Adipocyte (in vitro differentiated cells): Measurements from ENCODE around the gene GLOD4.
A peak's percentile ranks its signal among the peaks of the same experiment; 100 is the strongest.
"Not testable (repeated sequence)": the region's sequence is repeated elsewhere in the genome, so short reads cannot be mapped to it uniquely, and the experiment has no call there.

Source experiments
- DNase-seq: peaks from one replicate; pipeline ENCODE4 v3.0.0-alpha.2; 2015; ENCODE audit warnings: low read depth
- H3K27me3 ChIP-seq: replicated peaks from 2 replicates; pipeline ENCODE4 v1.7.0; 2013; ENCODE audit warnings: mild to moderate bottlenecking, low read length, moderate library complexity; ENCODE audit not compliant: control insufficient read depth, insufficient read depth
- H3K36me3 ChIP-seq: 2 replicates; pipeline ENCODE4 v1.7.0; 2013; ENCODE audit warnings: low read length, mild to moderate bottlenecking, moderate library complexity; ENCODE audit not compliant: control insufficient read depth, insufficient read depth, severe bottlenecking
- H3K4me1 ChIP-seq: 2 replicates; pipeline ENCODE4 v1.7.0; 2013; ENCODE audit warnings: mild to moderate bottlenecking, low read length, moderate library complexity; ENCODE audit not compliant: control insufficient read depth, insufficient read depth
- H3K4me3 ChIP-seq: 2 replicates; pipeline ENCODE4 v1.7.0; 2013; ENCODE audit warnings: mild to moderate bottlenecking, low read length, moderate library complexity
- H3K9ac ChIP-seq: 2 replicates; pipeline ENCODE4 v1.7.0; 2013; ENCODE audit warnings: mild to moderate bottlenecking, low read length, moderate library complexity
- H3K9me3 ChIP-seq: 2 replicates; pipeline ENCODE4 v1.7.0; 2013; ENCODE audit warnings: mild to moderate bottlenecking, low read length, moderate library complexity; ENCODE audit not compliant: control insufficient read depth

The GLOD4 gene

DNA sequence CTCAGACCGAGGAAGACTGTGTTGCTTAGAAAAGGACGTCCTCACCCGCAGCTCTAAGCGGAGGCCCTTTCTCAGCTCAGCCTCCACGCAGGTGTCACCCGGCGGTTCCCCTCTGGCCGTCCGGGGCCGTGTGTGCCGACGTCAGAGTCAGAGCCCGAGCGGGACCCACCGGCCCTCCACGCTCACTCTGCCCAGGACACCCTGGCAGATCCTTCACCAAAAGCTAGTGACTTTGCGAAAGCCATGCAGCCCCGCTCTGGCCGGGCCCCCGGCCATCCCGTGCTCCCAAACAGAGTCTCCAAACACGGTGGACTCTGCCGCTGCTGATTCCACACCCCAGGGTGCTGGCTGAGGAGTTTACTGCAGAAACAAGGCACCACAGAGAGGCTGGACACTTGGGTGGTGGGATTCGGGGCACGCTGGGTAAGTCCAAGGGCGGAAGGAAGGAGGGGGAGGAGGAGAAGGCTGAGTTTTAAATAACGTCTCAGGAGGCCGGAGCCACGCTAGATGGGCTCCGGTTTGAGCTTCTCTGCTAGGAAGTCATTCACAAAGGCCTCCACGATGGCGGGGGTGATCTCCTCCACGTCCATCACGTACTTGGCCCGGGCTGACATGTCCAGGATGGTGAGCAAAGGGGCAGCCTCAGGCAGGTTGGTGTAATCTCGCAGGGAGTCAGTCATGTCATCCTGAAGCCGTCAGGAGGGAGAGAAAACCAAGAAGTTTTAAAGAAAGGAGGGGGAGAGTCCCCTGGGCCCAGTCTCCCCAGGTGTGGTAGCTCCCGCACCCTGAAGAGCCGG is 18.6 kb upstream of the GLOD4 start:
- Histone ChIP-seq H3K9ac (no peak overlapping the region), H3K4me3 (no peak overlapping the region), H3K27me3 (no peaks in the 10 kb centered on the region), H3K36me3 (no peaks in the 10 kb centered on the region), H3K9me3 (no peaks in the 10 kb centered on the region), H3K4me1 (peaks cover 3% of the 10 kb centered on the region)
- no peak for DNase-seq

GRCh38 chr17:799261-799660 is 17.2 kb upstream of the GLOD4 start:
- no peak overlapping the region for H3K4me3 ChIP-seq
- H3K36me3 ChIP-seq, result no peaks in the 10 kb centered on the region
- H3K27me3 ChIP-seq, result no peaks in the 10 kb centered on the region
- DNase-seq, result no peak
- H3K9ac ChIP-seq, result no peak overlapping the region
- no peaks in the 10 kb centered on the region for H3K9me3 ChIP-seq
- peaks cover 11% of the 10 kb centered on the region for H3K4me1 ChIP-seq

GRCh38 chr17:798246-798645 is 16.2 kb upstream of the GLOD4 start:
- peaks cover 11% of the 10 kb centered on the region for H3K4me1 ChIP-seq
- H3K4me3 ChIP-seq, result no peak overlapping the region
- no peaks in the 10 kb centered on the region for H3K27me3 ChIP-seq
- H3K36me3 ChIP-seq, result no peaks in the 10 kb centered on the region
- H3K9ac ChIP-seq, result no peak overlapping the region
- no peaks in the 10 kb centered on the region for H3K9me3 ChIP-seq
- no peak for DNase-seq

- Histone ChIP-seq H3K4me1 (peaks cover 11% of the 10 kb centered on the region), H3K36me3 (peaks cover 5% of the 10 kb centered on the region), H3K27me3 (no peaks in the 10 kb centered on the region), H3K9ac (no peak overlapping the region), H3K4me3 (no peak overlapping the region), H3K9me3 (no peaks in the 10 kb centered on the region)
- no peak for DNase-seq
Observed at GRCh38 chr17:797236-797840, 15.3 kb upstream of the GLOD4 start.

DNA sequence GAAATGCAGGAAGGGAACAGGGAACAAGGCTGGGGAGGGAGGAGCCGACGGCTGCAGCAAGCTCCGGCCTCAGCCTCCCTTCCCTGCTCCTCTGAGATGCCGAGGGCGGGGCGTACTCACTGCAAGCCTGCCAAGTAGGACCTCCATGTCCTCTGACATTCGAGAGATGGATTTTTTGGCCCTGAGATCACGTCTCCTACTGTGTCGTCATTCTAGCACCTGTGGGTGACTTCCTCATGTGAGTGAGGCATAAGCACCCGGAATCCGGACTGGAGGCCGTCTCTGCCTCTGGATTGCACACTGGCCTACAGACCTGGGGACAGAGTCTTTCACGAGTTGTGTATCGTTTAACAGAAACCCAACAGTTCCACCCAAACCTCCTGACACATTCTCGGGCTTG is 14.5 kb upstream of the GLOD4 start:
- peaks cover 12% of the 10 kb centered on the region for H3K36me3 ChIP-seq

GRCh38 chr17:795721-796120 is 13.6 kb upstream of the GLOD4 start:
- no peaks in the 10 kb centered on the region for H3K27me3 ChIP-seq
- DNase-seq, result no peak

More for the DNA sequence above, 14.5 kb upstream of the GLOD4 start:
- no peak for DNase-seq
- no peaks in the 10 kb centered on the region for H3K9me3 ChIP-seq
- H3K4me3 ChIP-seq, result no peak overlapping the region
- no peak overlapping the region for H3K9ac ChIP-seq
- H3K27me3 ChIP-seq, result no peaks in the 10 kb centered on the region
- peaks cover 8% of the 10 kb centered on the region for H3K4me1 ChIP-seq

DNA sequence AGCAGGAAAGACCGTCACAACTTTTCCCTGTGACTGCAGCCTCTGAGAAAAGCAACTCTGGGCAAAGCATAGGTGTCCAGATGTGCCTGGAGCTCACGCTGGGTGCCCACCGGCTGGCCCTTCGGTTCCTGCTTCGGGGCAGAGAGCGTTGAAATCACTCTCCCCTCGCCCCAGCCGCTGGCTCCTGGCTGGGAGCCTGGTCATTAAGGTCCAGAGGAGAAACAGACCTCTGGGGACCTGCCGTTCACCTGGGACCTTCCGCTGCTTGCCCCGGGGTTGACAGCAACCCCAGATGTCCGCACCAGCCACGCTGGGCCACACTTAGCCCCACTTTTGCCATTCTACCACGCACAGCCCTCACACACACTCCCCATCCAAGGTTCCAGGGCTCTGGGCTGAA is 13.2 kb upstream of the GLOD4 start:
- Histone ChIP-seq H3K4me1 (peaks cover 8% of the 10 kb centered on the region), H3K36me3 (peaks cover 20% of the 10 kb centered on the region), H3K27me3 (no peaks in the 10 kb centered on the region), H3K9me3 (no peaks in the 10 kb centered on the region), H3K9ac (peak overlapping the region; percentile 60), H3K4me3 (peak overlapping the region; percentile 18)
- no peak for DNase-seq

More at GRCh38 chr17:795721-796120, 13.6 kb upstream of the GLOD4 start:
- Histone ChIP-seq H3K4me3 (no peak overlapping the region), H3K9ac (no peak overlapping the region), H3K4me1 (peaks cover 8% of the 10 kb centered on the region), H3K9me3 (no peaks in the 10 kb centered on the region), H3K36me3 (peaks cover 19% of the 10 kb centered on the region)

DNA sequence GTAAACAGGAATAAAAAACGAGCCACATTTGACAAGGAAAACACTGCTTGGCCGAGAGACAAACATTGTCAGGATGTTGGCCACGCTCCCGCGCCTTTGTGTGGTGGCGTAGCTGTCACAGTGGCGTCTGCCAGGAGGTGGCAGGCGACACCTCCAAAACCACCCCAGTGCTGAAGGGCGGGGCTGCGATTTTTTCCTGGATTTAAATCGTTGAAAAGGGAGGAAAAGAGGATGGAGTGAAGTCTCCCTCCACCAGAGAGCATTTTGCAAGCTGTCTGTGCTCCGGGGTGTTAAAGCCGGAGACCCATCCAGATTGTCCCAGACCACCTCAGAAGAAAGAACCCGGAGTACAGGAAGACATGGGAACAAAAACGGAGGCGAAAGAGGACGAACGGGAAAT is 12.8 kb upstream of the GLOD4 start:
- DNase-seq, result peak; percentile 83
- H3K9ac ChIP-seq, result peak overlapping the region; percentile 60
- no peaks in the 10 kb centered on the region for H3K9me3 ChIP-seq
- H3K4me3 ChIP-seq, result peak overlapping the region; percentile 18
- H3K27me3 ChIP-seq, result no peaks in the 10 kb centered on the region
- peaks cover 8% of the 10 kb centered on the region for H3K4me1 ChIP-seq
- peaks cover 24% of the 10 kb centered on the region for H3K36me3 ChIP-seq

DNA sequence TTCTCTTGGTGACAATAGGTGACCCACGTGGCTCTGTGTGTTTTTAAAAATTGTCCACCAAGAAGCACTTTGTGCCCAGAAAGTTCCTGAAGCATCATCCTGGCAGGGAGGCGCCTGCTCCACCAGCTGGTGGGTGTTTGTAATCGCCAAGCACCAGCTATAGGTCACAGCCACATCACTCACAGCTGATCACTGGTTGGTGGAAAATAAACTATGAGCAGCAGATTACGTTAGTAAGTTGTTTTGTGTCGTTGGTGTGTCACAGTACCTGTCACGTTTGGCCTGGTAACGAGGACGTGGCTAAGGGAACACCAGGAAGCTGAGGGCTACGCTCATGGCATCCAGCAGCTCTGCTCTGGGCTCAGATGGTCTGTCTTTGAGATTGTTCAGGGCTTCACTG is 10.2 kb upstream of the GLOD4 start:
- no peak for DNase-seq
- no peak overlapping the region for H3K4me3 ChIP-seq
- H3K9ac ChIP-seq, result no peak overlapping the region
- H3K9me3 ChIP-seq, result no peaks in the 10 kb centered on the region
- no peaks in the 10 kb centered on the region for H3K27me3 ChIP-seq
- peaks cover 47% of the 10 kb centered on the region for H3K36me3 ChIP-seq
- H3K4me1 ChIP-seq, result peaks cover 8% of the 10 kb centered on the region

GRCh38 chr17:791829-792228 is 9.7 kb upstream of the GLOD4 start:
- H3K27me3 ChIP-seq, result no peaks in the 10 kb centered on the region
- H3K4me1 ChIP-seq, result peaks cover 8% of the 10 kb centered on the region
- no peak overlapping the region for H3K4me3 ChIP-seq
- no peak for DNase-seq
- H3K9ac ChIP-seq, result no peak overlapping the region
- no peaks in the 10 kb centered on the region for H3K9me3 ChIP-seq
- H3K36me3 ChIP-seq, result peaks cover 47% of the 10 kb centered on the region

DNA sequence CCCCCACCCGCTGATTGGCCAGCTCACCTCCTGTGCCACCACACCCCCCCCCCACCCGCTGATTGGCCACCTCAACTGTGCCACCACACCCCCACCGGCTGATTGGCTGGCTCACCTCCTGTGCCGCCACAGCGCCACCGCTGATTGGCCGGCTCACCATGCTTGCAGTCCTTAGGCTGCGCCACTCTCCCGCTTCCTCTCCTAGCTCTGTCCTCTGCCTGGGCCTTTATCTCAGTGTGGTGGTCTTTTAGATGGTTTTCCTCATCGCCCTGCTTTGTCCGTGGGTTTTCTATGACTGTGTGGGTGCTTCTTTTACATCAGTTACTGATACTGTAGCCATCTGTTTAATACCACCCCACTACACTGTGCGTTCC is 8.8 kb upstream of the GLOD4 start:
- H3K4me1 ChIP-seq, H3K9me3 ChIP-seq, H3K27me3 ChIP-seq, DNase-seq, H3K9ac ChIP-seq, H3K4me3 ChIP-seq: not testable (repeated sequence)
- H3K36me3 ChIP-seq, result peaks cover 47% of the 10 kb centered on the region
